Occipital lobe (tissue), 2 donors: ENCODE measurements around the gene CHCHD1. TPM values are rescaled to one million over a fixed set of nuclear protein-coding genes. Genes with fewer than 3 reads are reported as not detected.
"Not testable (repeated sequence)": the region's sequence is repeated elsewhere in the genome, so short reads cannot be mapped to it uniquely, and the experiment has no call there.

Experiments
- DNase-seq: peaks from one replicate; lab custom pipeline; 2025; lab: John Stamatoyannopoulos, UW
- total RNA-seq: library from RNA; depleted of rRNA; stranded (reverse); fragments of >200 nt; gene quantifications from one replicate; pipeline ENCODE4 v1.2.3, GENCODE V29; 2014

CHCHD1 gene
- total RNA-seq, 1 donor from 2014 or later, result 14.5 TPM

DNA sequence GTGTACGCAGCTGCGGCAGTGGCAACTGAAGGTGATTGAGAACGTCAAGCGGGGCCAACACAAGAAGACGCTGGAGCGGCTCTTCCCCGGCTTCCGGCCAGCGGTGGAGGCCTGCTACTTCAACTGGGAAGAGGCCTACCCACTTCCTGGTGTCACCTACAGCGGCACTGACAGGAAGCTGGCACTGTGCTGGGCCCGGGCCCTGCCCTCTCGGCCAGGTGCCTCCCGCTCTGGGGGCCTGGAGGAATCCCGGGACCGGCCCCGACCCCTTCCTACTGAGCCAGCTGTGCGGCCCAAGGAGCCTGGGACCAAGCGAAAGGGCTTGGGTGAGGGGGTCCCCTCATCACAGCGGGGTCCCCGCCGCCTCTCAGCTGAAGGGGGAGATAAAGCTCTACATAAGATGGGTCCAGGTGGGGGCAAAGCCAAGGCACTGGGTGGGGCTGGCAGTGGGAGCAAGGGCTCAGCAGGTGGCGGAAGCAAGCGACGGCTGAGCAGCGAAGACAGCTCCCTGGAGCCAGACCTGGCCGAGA lies 10.1 kb downstream of the CHCHD1 start:
- DNase-seq, result no peak

GRCh38 chr10:73793456-73793855 lies 11.6 kb downstream of the CHCHD1 start:
- no peak for DNase-seq

DNA sequence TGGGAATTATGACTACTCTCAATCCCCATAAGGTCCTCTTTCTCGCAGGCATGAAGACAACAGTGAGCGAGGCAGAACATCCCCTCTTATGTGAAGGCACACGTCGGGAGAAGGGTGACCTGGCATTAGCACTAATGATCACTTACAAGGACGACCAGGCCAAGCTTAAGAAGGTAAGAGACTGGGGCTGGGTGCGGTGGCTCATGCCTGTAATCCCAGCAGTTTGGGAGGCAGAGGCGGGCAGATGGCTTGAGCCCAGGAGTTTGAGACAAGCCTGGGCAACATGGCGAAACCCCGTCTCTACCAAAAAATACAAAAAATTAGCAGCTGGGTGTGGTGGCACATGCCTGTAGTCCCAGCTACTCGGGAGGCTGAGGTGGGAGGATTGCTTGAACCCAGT lies 13.6 kb downstream of the CHCHD1 start:
- DNase-seq, result not testable (repeated sequence)

DNA sequence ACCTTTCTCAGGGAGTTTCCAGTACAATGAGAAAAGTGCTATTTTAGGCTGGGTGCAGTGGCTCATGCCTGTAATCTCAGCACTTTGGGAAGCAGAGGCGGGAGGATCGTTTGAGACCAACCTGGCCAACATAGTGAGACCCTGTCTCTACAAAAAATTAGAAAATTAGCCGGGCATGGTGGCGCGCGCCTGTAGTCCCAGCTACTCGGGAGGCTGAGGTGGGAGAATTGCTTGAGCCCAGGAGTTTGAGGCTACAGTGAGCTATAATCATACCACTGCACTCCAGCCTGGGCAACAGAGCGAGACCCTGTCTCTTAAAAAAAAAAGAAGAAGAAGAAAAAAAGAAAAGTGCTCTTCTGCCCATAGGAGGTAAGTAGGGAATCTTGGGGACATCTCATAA lies 14.2 kb downstream of the CHCHD1 start:
- not testable (repeated sequence) for DNase-seq

DNA sequence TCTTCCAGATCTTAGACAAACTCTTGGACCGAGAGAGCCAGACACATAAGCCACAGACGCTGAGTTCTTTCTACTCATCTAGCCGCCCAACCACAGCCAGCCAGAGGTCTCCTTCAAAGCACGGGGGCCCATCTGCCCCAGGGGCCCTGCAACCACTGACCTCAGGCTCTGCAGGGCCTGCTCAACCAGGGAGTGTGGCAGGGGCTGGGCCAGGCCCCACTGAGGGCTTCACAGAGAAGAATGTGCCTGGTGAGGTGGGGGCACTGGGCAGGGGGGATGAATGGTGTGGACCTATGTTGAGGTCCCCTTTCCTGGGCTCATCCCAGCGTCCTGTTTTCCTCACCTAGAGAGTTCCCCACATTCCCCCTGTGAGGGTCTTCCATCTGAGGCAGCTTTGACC lies 14.9 kb downstream of the CHCHD1 start:
- DNase-seq, result no peak

- no peak for DNase-seq
Observed at GRCh38 chr10:73797324-73798025, 15.6 kb downstream of the CHCHD1 start.

DNA sequence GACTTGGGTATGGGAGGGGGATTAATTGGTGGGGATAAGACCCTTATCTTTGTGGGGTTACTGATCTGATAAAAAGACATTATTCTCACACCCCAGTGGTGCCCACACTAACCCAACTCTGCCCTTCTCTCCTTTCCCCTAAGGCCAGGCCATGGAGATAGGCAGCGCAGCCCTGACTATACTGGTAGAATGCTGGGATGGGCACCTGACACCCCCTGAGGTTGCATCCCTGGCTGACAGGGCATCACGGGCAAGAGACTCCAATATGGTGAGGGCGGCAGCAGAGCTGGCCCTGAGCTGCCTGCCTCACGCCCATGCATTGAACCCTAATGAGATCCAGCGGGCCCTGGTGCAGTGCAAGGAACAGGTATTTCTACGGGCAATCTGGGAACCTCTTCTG lies 16.2 kb downstream of the CHCHD1 start:
- no peak for DNase-seq

- DNase-seq, result no peak
Observed at GRCh38 chr10:73798927-73799560, 17.2 kb downstream of the CHCHD1 start.

- no peak for DNase-seq
Observed at GRCh38 chr10:73799899-73800559, 18.2 kb downstream of the CHCHD1 start.

DNA sequence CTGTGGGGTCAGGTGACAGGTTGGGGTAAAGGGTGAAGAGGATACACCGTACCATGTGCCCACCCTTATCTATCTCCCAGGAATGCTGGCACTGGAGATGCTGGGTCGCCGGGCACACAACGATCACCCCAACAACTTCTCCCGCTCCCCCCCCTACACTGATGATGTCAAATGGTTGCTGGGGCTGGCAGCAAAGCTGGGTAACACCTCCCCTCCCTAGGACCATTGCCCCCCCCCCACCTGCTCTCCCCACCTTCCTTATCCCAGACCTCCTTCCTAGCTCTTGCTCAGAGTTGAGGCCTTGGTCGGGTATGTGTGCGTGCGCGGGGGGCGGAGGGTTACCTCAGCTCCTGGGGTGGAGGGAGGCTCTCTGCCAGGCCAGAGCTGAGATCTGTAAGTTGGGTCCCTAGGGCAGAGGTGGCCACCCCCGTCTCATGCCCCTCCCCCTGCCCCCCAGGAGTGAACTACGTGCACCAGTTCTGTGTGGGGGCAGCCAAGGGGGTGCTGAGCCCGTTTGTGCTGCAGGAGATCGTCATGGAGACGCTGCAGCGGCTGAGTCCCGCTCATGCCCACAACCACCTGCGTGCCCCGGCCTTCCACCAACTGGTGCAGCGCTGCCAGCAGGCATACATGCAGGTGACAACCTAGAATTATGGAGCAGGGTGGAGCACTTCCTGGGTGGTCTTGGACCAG lies 18.9 kb downstream of the CHCHD1 start:
- no peak for DNase-seq

- no peak for DNase-seq
Observed at GRCh38 chr10:73801253-73801590, 19.4 kb downstream of the CHCHD1 start.

- DNase-seq, result no peak
Observed at GRCh38 chr10:73802276-73802991, 20.6 kb downstream of the CHCHD1 start.

GRCh38 chr10:73803680-73804286 lies 21.9 kb downstream of the CHCHD1 start:
- DNase-seq, result no peak

GRCh38 chr10:73806176-73806950 lies 24.5 kb downstream of the CHCHD1 start:
- DNase-seq, result no peak

DNA sequence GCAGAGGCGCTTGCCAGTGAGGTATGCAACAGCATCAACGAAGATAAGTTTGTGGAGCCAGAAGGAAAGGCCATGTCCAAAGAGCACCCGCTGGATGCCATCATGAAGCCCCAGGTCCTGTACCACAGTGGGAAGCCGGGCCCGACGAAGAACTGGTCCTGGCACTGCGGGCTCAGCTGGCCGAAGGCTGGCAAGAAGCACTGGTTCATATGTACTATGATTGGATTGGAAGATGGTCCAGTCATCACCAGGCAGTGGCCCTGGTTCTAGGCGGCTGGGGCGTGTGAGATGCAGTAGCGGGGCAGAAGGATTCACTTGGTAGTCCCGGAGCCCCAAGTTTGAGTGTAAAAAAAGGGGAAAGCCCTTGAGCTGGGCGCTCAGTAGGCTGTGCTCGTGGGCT lies 25.6 kb downstream of the CHCHD1 start:
- DNase-seq, result no peak

GRCh38 chr10:73808021-73808815 lies 26.4 kb downstream of the CHCHD1 start:
- DNase-seq, result no peak

GRCh38 chr10:73809061-73809818 lies 27.4 kb downstream of the CHCHD1 start:
- no peak for DNase-seq

- no peak for DNase-seq
Observed at GRCh38 chr10:73810358-73810734, 28.5 kb downstream of the CHCHD1 start.
